Transverse colon (tissue), 4 donors: ENCODE measurements around the gene SHKBP1. TPM values are rescaled to one million over a fixed set of nuclear protein-coding genes. Genes with fewer than 3 reads are reported as not detected.
"Not testable (repeated sequence)": the region's sequence is repeated elsewhere in the genome, so short reads cannot be mapped to it uniquely, and the experiment has no call there.

Source experiments
- DNase-seq: peaks from one replicate; pipeline ENCODE4 v3.0.0-alpha.2; 2019
- H3K27ac ChIP-seq, 4 donors: fragments of 200-600 bp; sonication (generic); 2 replicates each; pipeline ENCODE4 v1.5.1; 2016 to 2018; ENCODE audit warnings: inconsistent platforms in 4 of 4
- H3K27me3 ChIP-seq: fragments of 200-600 bp; sonication (generic); 2 replicates; pipeline ENCODE4 v1.5.1; 2017; ENCODE audit warnings: inconsistent platforms
- H3K36me3 ChIP-seq, 4 donors: fragments of 200-600 bp; sonication (generic); 2 replicates each; pipeline ENCODE4 v1.5.1; 2017 to 2019; ENCODE audit warnings: inconsistent platforms in 4 of 4
- H3K4me1 ChIP-seq, 4 donors: fragments of 200-600 bp; sonication (generic); 2 replicates each; pipeline ENCODE4 v1.5.1; 2017 to 2020; ENCODE audit warnings: inconsistent platforms in 4 of 4
- H3K4me3 ChIP-seq, 4 donors: fragments of 200-600 bp; sonication (generic); 1 replicate in 1 of 4; 2 replicates in 3 of 4; pipeline versions ENCODE4 v1.5.1 to v1.6.1; 2017 to 2019; ENCODE audit warnings: inconsistent platforms in 4 of 4
- H3K9me3 ChIP-seq, 2 donors: fragments of 200-600 bp; sonication (generic); 2 replicates each; pipeline ENCODE4 v1.5.1; 2017 to 2019; ENCODE audit warnings: inconsistent platforms in 2 of 2
- CTCF ChIP-seq, 5 experiments: fragments of 200-600 bp in 3 of 5; fragments of 450-650 bp in 2 of 5; sonication (generic) in 3 of 5; IDR thresholded peaks; 1 replicate in 2 of 5; 2 replicates in 3 of 5; pipeline ENCODE4 v1.5.1; 2016 to 2017; ENCODE audit warnings: antibody characterized with exemption in 5 of 5, inconsistent platforms in 3 of 5, mild to moderate bottlenecking in 2 of 5, moderate library complexity in 1 of 5
- EP300 ChIP-seq: sonication (generic); formaldehyde crosslinking; IDR thresholded peaks from one replicate; pipeline ENCODE4 v1.6.1; 2017; ENCODE audit warnings: antibody characterized with exemption, low read depth
- POLR2A ChIP-seq: fragments of 450-650 bp; IDR thresholded peaks from one replicate; pipeline ENCODE4 v1.6.1; 2016; ENCODE audit warnings: antibody characterized with exemption, mild to moderate bottlenecking, moderate library complexity
- POLR2AphosphoS5 ChIP-seq, 3 donors: sonication (generic); formaldehyde crosslinking; IDR thresholded peaks; one replicate each; pipeline ENCODE4 v1.6.1; 2016; ENCODE audit warnings: antibody characterized with exemption in 3 of 3
- WGBS, 2 donors: methylation state at CpG; one replicate each; pipeline ENCODE4 v1.1.5; 2018; ENCODE audit warnings: low coverage in 1 of 2; 5-methylcytosine and 5-hydroxymethylcytosine counted together
- in situ Hi-C, 4 donors: fragments of 200-750 bp; cut with MboI; loops; one replicate each; pipeline versions ENCODE4 v1.15.0 to v1.15.1; 2017; ENCODE audit warnings: low sequenced_read_pairs in 3 of 4, low pct_ligation_motif_present in 1 of 4, low pct_unique_long_range_greater_than_20kb in 1 of 4
- intact Hi-C: fragments of 100-400 bp; cut with DNase I; formaldehyde crosslinking; loops from one replicate; pipeline ENCODE4 v1.15.1; 2023; ENCODE audit warnings: low total_unique reads
- total RNA-seq, 4 donors: library from RNA; depleted of rRNA; stranded (reverse); fragments of >200 nt; gene quantifications; one replicate each; pipeline ENCODE4 v1.1.0, GENCODE V29; 2016

Gene SHKBP1
- total RNA-seq, 4 donors from 2014 or later: 58.7 to 111 (median 60.9) TPM

GRCh38 chr19:40622773-40623075 lies 46.1 kb downstream of the SHKBP1 start:
- DNase-seq: no peak
- WGBS, 2 donors: 84% methylated on average over 7 of the region's 7 CpGs; no CpG with 5 or more reads in 1 of the 2 donors
- no peak overlapping the region for H3K27ac ChIP-seq
- H3K9me3 ChIP-seq: no peaks in the 10 kb centered on the region
- peaks cover 0 to 21% (median 5%) of the 10 kb centered on the region in 4 donors for H3K36me3 ChIP-seq
- in situ Hi-C loops: no loop called here
- TF ChIP-seq POLR2A: no peak
- TF ChIP-seq EP300: no peak
- no peak for TF ChIP-seq POLR2AphosphoS5 (IDR thresholded peaks at IDR 0.05)
- TF ChIP-seq CTCF (IDR thresholded peaks at IDR 0.05): no peak
- H3K4me1 ChIP-seq: no peaks in the 10 kb centered on the region
- no peaks in the 10 kb centered on the region for H3K27me3 ChIP-seq
- no peak overlapping the region for H3K4me3 ChIP-seq
- intact Hi-C loops: no loop called here

GRCh38 chr19:40623403-40624251 lies 47.0 kb downstream of the SHKBP1 start:
- WGBS, 2 donors: 60% methylated on average over 40 of the region's 41 CpGs; no CpG with 5 or more reads in 1 of the 2 donors
- no peak overlapping the region for H3K4me3 ChIP-seq
- H3K27me3 ChIP-seq: no peaks in the 10 kb centered on the region
- in situ Hi-C loops (no loop called here), intact Hi-C loops (no loop called here)
- H3K4me1 ChIP-seq: no peaks in the 10 kb centered on the region
- DNase-seq: peak; percentile 85
- TF ChIP-seq POLR2AphosphoS5 (IDR thresholded peaks at IDR 0.05) (no peak), POLR2A (no peak), CTCF (IDR thresholded peaks at IDR 0.05) (no peak)
- H3K36me3 ChIP-seq: peaks cover 0 to 21% (median 5%) of the 10 kb centered on the region in 4 donors
- H3K27ac ChIP-seq: peak overlapping the region in 1 of 4 donors; percentile 24
- H3K9me3 ChIP-seq: no peaks in the 10 kb centered on the region

GRCh38 chr19:40624369-40625153 lies 47.9 kb downstream of the SHKBP1 start:
- H3K27me3 ChIP-seq, H3K9me3 ChIP-seq, intact Hi-C loops, H3K4me3 ChIP-seq, DNase-seq, in situ Hi-C loops, H3K4me1 ChIP-seq: not testable (repeated sequence)
- 82 to 96% methylated on average over 5 to 14 of the region's 14 CpGs for WGBS, 2 donors
- H3K36me3 ChIP-seq: peaks cover 0 to 21% (median 5%) of the 10 kb centered on the region in 4 donors
- H3K27ac ChIP-seq: peak overlapping the region in 1 of 4 donors; percentile 24

- Histone ChIP-seq H3K36me3 (peaks cover 0 to 13% (median 5%) of the 10 kb centered on the region in 4 donors), H3K4me3 (no peak overlapping the region), H3K27me3 (no peaks in the 10 kb centered on the region), H3K27ac (no peak overlapping the region), H3K4me1 (no peaks in the 10 kb centered on the region), H3K9me3 (no peaks in the 10 kb centered on the region)
- no peak for TF ChIP-seq POLR2AphosphoS5 (IDR thresholded peaks at IDR 0.05)
- no peak for TF ChIP-seq EP300
- TF ChIP-seq CTCF (IDR thresholded peaks at IDR 0.05): no peak
- no peak for TF ChIP-seq POLR2A
- WGBS, 2 donors: 73% methylated on average over 5 of the region's 7 CpGs; no CpG with 5 or more reads in 1 of the 2 donors
- in situ Hi-C loops (no loop called here), intact Hi-C loops (no loop called here)
- no peak for DNase-seq
Measured at GRCh38 chr19:40625406-40626120, 48.9 kb downstream of the SHKBP1 start.
